Suprapubic skin (tissue), 3 donors: ENCODE measurements around the gene EIF3B.

Experiments
- CTCF ChIP-seq, 2 donors: fragments of 200-600 bp in 1 of 2; fragments of 450-650 bp in 1 of 2; sonication (generic) in 1 of 2; IDR thresholded peaks; one replicate each; pipeline ENCODE4 v1.5.1; 2016 to 2019; ENCODE audit warnings: antibody characterized with exemption in 2 of 2, mild to moderate bottlenecking in 1 of 2, moderate library complexity in 1 of 2
- POLR2A ChIP-seq, 2 donors: fragments of 450-650 bp; IDR thresholded peaks; one replicate each; pipeline ENCODE4 v1.6.1; 2017; ENCODE audit warnings: antibody characterized with exemption in 2 of 2, mild to moderate bottlenecking in 2 of 2, moderate library complexity in 2 of 2

GRCh38 chr7:2330493-2330892, 24.1 kb upstream of the EIF3B start:
- TF ChIP-seq CTCF (IDR thresholded peaks at IDR 0.05) (no peak), POLR2A (IDR thresholded peaks at IDR 0.05) (no peak)
